ENCODE results near the gene ARHGEF40. TPM values are rescaled to one million over a fixed set of nuclear protein-coding genes. Genes with fewer than 3 reads are reported as not detected.

Gene ARHGEF40
- polyA plus RNA-seq, 2 of the 4 experiments (the other 2 are of a cell fraction): 7.8 to 9.6 TPM

GRCh38 chr14:21093018-21093417, 22.9 kb downstream of the ARHGEF40 start:
- TF ChIP-seq RARB (CRISPR knock-in tag; IDR thresholded peaks at IDR 0.05): no peak
- no peak for TF ChIP-seq GATA3 (IDR thresholded peaks at IDR 0.05; ENCODE audit: borderline replicate concordance)
- TF ChIP-seq JUNB (IDR thresholded peaks at IDR 0.05): no peak
- no peak for TF ChIP-seq EHMT2 (IDR thresholded peaks at IDR 0.05; ENCODE audit: low read depth)
- TF ChIP-seq TP53 (CRISPR knock-in tag; IDR thresholded peaks at IDR 0.05): no peak
- no peak overlapping the region for H3K4me3 ChIP-seq
- 84% methylated on average over 36 of the region's 36 CpGs for WGBS (ENCODE audit: missing lambda C conversion rate)
- POLR2A ChIA-PET: interaction anchor here (1.0 to 2.6 kb wide), 2 partner anchors 11 to 22 kb away, joined by 3 to 19 read pairs; no protein-coding TSS in a partner anchor
- no peaks in the 10 kb centered on the region for H3K9me3 ChIP-seq
- ATAC-seq: peak in 1 of 2 experiments; percentile 1; a peak in 2 of 6 replicates
- FAIRE-seq: no peak
- H3K4me1 ChIP-seq: peaks cover 45% of the 10 kb centered on the region
- no peak overlapping the region; a peak in 1 of 6 replicates for H3K27ac ChIP-seq
- DNase-seq (ENCODE audit: low read depth in 1 of 2, low spot score in 1 of 2): no peak
- CTCF ChIA-PET: interaction anchor here (0.7 to 13.7 kb wide), 42 partner anchors 13 to 420 kb away, joined by 3 to 369 read pairs (median 6); partner anchors contain the start of genes ARHGEF40, RNASE13, RNASE7 and RNASE8
- no peak overlapping the region for H3K4me2 ChIP-seq

DNA sequence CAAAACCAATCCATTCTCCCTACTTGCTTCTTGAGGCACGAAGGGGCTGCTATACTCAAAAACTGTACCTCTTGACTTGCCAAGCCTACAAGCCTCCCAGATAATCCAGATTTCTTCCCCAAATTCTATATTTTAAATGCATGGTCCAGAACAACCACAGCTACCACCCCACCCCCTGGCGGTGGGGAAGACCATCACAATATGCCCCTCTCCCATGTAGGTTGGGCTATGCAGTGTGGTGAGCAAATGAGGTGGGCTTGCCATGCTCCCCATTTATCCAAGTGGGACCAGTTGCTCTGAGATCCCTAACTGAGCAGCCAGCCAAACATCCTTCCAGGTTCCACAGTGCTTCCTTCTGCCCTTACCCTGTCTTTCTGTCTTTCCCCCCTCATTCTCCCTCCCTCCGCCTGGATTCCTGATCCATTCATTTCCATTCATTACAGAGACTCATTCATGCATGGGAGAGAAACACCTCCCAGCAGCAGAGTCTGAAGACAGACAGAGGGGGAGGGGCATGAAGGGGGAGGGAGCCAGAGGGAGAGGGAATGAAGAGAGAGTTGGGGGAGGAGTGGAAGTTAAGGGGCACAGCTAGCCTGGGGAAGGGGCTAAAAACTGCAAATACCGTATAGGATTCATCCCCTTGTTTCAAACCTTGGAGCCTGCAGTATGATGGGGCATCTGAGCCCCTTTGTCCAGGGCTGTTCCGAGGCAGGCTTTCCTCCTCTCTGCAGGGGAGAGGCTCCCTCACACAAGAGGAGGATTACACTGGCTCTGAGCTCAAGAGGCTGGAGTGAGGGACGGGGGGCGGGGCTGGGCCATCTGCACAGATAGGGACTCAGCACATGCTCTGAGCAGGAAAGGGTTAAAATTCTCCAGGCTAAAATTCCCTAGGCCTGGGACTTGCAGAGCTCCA, 23.9 kb downstream of the ARHGEF40 start:
- Histone ChIP-seq H3K4me1 (peaks cover 38% of the 10 kb centered on the region), H3K4me3 (no peak overlapping the region), H3K9me3 (no peaks in the 10 kb centered on the region), H3K4me2 (peak overlapping the region; percentile 37), H3K27ac (peak overlapping the region in 1 of 2 experiments; percentile 15; a peak in 1 of 6 replicates)
- FAIRE-seq (no peak), DNase-seq (ENCODE audit: low read depth in 1 of 2, low spot score in 1 of 2) (no peak), ATAC-seq (no peak)
- TF ChIP-seq RFX5 (IDR thresholded peaks at IDR 0.05) (no peak), ZC3H11A (IDR thresholded peaks at IDR 0.05) (no peak), EHF (CRISPR knock-in tag; IDR thresholded peaks at IDR 0.05) (no peak), JUNB (IDR thresholded peaks at IDR 0.05) (no peak), RAD21 (conservative IDR thresholded peaks at IDR 0.05 in 1 of 2, IDR thresholded peaks at IDR 0.05 in 1 of 2) (no peak), FOSL2 (IDR thresholded peaks at IDR 0.05) (no peak), FOSL2 (CRISPR knock-in tag; IDR thresholded peaks at IDR 0.05) (no peak), KDM5A (IDR thresholded peaks at IDR 0.05) (no peak), MAFK (IDR thresholded peaks at IDR 0.05; ENCODE audit: partially characterized antibody) (no peak), ZNF302 (CRISPR knock-in tag; IDR thresholded peaks at IDR 0.05) (no peak), HDAC2 (IDR thresholded peaks at IDR 0.05) (no peak), TFCP2L1 (CRISPR knock-in tag; IDR thresholded peaks at IDR 0.05) (no peak), PHF8 (IDR thresholded peaks at IDR 0.05; ENCODE audit: borderline replicate concordance, low read depth) (no peak), CTCF (IDR thresholded peaks at IDR 0.05) (no peak), REST (IDR thresholded peaks at IDR 0.05) (no peak), NR3C1 (IDR thresholded peaks at IDR 0.05) (no peak)
- TF ChIP-seq, protein P1, sequence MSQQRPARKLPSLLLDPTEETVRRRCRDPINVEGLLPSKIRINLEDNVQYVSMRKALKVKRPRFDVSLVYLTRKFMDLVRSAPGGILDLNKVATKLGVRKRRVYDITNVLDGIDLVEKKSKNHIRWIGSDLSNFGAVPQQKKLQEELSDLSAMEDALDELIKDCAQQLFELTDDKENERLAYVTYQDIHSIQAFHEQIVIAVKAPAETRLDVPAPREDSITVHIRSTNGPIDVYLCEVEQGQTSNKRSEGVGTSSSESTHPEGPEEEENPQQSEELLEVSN (IDR thresholded peaks at IDR 0.05; ENCODE audit: borderline replicate concordance, low read depth): no peak
- TF ChIP-seq, protein P2, sequence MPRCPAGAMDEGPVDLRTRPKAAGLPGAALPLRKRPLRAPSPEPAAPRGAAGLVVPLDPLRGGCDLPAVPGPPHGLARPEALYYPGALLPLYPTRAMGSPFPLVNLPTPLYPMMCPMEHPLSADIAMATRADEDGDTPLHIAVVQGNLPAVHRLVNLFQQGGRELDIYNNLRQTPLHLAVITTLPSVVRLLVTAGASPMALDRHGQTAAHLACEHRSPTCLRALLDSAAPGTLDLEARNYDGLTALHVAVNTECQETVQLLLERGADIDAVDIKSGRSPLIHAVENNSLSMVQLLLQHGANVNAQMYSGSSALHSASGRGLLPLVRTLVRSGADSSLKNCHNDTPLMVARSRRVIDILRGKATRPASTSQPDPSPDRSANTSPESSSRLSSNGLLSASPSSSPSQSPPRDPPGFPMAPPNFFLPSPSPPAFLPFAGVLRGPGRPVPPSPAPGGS (IDR thresholded peaks at IDR 0.05): no peak
- TF ChIP-seq, protein P3, sequence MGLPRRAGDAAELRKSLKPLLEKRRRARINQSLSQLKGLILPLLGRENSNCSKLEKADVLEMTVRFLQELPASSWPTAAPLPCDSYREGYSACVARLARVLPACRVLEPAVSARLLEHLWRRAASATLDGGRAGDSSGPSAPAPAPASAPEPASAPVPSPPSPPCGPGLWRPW (IDR thresholded peaks at IDR 0.05): no peak
- ChIA-PET CTCF (interaction anchor here (1.2 to 13.7 kb wide), 10 partner anchors 12 to 358 kb away, joined by 3 to 369 read pairs (median 43); partner anchors contain the start of genes ARHGEF40, RNASE7, RNASE8 and TMEM253), POLR2A (interaction anchor here (2.6 kb wide), 1 partner anchor 10 kb away, joined by 19 read pairs; no protein-coding TSS in a partner anchor)
- 71% methylated on average over 5 of the region's 7 CpGs for WGBS (ENCODE audit: missing lambda C conversion rate)

Data from A549 (cell line).